Suprapubic skin (tissue), 4 donors: ENCODE data around the gene SPATA31E1.

Experiments
- CTCF ChIP-seq, 2 donors: fragments of 200-600 bp in 1 of 2; fragments of 450-650 bp in 1 of 2; sonication (generic) in 1 of 2; IDR thresholded peaks; one replicate each; pipeline ENCODE4 v1.5.1; 2016 to 2019; ENCODE audit warnings: antibody characterized with exemption in 2 of 2, mild to moderate bottlenecking in 1 of 2, moderate library complexity in 1 of 2
- POLR2A ChIP-seq, 2 donors: fragments of 450-650 bp; IDR thresholded peaks; one replicate each; pipeline ENCODE4 v1.6.1; 2017; ENCODE audit warnings: antibody characterized with exemption in 2 of 2, mild to moderate bottlenecking in 2 of 2, moderate library complexity in 2 of 2
- POLR2AphosphoS5 ChIP-seq, 3 donors: sonication (generic); formaldehyde crosslinking; IDR thresholded peaks; one replicate each; pipeline ENCODE4 v1.6.1; 2017; ENCODE audit warnings: antibody characterized with exemption in 3 of 3

- TF ChIP-seq CTCF (IDR thresholded peaks at IDR 0.05) (no peak), POLR2A (IDR thresholded peaks at IDR 0.05) (no peak), POLR2AphosphoS5 (IDR thresholded peaks at IDR 0.05) (no peak)
Measured at GRCh38 chr9:87898151-87898550, 15.5 kb downstream of the SPATA31E1 start.
